HG02884 (cell line): ENCODE measurements around the gene PPFIBP2.

Experiments used
- ATAC-seq: cut with Tn5 transposase; IDR thresholded peaks from one replicate; pipeline ENCODE4 v1.9.1; 2021; ENCODE audit warnings: mild to moderate bottlenecking, moderate library complexity; ENCODE audit not compliant: unreplicated experiment

PPFIBP2 gene

DNA sequence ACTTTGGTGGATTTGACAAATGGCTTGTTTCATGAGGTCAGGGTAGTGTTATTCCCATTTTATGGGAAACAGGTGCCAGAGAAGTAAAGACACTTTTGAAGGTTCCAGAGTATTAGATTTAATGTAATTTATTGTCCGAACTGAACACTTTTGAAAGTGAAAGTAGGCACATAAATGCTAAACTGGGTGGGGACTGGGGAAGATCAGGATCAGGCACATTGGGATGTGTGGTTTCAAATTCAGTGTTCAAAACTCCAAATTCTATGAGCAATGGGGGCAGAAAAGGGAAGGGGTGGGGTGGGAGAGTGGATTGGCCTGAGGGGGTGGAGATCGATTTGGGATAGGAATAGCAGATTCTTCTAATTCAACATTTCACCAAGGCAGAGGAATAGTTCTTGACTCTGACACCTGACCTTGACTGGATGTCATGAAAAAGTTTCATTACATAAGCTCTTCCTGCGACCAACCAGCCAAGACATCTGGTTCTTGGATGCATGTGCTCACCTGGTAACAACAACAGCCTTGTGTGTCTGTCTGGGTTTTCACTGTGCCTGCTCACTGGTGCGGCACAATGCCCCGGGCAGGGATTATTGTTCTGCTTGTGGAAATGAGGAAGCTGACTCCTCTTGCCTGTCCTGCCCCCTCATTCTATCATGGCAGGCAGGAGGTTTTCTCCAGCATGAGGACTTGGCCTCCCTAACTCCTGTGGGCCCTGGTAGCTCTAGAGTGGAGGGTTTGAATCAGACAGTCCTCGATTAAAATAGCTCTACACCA is 10.8 kb downstream of the PPFIBP2 start:
- no peak for ATAC-seq

- ATAC-seq, result no peak
Observed at GRCh38 chr11:7525424-7525823, 11.6 kb downstream of the PPFIBP2 start.

GRCh38 chr11:7527029-7527428 is 13.2 kb downstream of the PPFIBP2 start:
- no peak for ATAC-seq

DNA sequence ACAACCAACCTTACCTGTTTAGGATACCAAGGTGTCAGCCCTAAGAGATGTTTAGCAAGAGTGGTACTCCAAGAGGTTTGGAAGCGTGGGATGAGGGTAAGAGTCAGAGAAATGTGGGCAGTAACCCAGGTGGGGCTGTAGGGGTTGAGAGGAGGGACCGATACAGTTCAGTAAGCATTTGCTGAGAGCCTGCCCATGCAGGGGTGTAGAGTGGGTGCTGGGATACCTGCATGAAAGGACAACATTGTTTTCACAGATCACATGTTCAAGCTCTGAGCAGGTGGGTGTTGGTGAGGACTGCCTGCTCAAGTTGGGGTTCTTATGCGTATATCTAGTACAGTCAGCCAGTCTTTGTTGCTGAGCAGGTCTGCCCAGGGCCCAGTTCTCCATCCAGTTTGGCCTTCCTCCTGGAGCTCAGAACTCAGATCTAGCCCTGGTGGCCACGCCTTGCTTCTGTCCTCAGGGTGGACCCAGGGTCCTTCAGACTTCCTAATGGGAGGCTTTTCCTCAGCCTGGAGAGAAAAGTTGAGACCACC is 14.8 kb downstream of the PPFIBP2 start:
- ATAC-seq, result no peak

DNA sequence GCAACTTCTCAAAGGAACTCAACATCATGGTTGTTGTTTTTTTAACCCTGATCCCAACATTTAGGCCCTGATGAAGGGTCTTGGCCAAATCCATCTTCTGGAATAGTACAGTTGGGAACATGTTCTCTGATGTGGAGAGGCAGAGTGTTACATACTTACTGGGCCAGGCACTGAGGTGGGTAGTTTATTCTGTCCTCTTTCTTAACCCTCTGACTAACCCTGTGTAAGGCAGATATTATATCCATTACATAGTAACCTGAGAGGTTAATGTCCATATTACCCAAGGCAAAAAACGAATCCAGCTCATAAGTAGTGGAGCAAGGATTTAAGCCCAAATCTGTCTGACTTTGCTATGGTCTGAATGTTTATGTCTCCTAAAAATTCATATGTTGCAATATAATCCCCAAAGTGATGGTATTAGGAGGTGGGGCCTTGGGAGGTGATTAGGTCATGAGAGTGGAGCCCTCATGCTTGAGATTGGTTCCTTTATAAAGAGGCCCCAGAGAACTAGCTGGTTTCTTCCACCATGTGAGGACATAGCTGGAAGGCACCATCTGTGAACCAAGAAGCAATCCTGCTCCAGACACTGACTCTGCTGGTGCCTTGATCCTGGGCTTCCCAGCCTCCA is 16.3 kb downstream of the PPFIBP2 start:
- ATAC-seq, result no peak

DNA sequence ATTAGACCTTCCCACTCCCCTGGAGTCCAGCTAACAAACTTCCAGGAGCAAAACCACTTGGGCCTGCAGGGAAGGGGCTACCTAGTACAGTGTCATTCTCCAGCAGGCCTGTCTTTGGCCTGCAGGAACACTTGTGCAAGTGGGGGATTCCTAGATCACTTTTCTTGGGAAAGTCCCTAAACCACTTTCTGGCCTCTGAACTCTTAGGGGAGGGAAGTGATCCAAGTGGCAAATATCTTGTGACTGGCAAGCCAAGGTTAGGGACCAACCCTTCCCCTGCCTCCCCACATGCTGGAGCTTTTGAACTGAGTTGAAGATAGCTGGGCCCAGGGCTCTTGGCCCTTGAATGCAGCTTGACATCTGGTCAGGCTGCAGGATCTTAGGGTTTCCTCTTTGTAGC is 17.2 kb downstream of the PPFIBP2 start:
- ATAC-seq, result no peak

DNA sequence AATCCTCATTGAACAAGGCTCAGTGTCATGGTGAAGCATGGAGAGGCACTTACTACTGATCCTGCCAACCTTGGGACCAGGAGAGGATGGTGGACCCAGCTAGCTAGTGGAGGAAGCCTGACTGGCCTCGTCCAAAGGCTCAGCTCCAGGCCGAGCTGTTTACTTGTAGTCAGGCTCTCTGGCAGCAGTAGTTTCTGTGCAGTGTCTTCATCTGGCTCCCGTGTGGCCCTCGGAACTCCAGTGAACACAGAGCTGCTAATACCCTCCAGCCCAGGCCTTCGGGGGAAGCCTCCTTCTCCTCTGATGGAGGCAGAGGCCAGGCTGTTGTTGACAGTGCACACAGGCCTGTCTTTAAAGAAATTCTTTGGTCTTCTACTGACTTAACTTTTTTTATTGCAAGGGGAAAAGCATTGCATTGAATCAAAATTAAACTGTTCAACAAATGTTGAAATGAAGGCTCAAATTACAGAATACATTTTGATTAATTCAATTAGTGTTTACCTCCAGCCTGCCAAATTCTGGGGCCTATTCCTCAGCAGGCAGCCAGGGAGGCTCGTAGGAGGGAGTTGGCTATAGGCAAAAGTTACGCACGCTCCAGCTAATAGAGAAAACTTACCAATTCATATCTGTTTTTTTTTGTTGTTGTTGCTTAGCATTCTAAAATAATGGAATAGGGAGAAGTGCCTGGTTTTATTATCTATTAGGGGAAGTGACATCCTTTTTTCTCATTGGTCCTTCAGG is 18.8 kb downstream of the PPFIBP2 start:
- ATAC-seq, result no peak

- peak; percentile 31 for ATAC-seq
Observed at GRCh38 chr11:7533199-7534041, 19.6 kb downstream of the PPFIBP2 start.

DNA sequence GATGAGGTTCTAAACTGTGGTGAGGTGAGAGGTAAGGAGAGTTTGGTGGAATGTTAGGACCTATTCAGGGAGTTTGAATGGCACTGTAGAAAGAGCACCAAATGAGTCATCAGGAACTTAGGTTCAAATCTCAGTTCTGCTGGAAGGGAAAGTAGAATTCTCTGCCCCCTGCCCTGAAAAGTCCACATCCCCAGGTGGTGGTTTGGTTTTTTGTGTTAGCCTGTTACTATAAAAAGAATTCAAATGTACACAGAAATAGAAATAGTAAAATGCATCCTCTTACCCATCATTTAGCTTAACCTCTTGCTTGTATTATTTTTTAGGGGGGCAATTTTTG is 20.2 kb downstream of the PPFIBP2 start:
- peak; percentile 58 for ATAC-seq

DNA sequence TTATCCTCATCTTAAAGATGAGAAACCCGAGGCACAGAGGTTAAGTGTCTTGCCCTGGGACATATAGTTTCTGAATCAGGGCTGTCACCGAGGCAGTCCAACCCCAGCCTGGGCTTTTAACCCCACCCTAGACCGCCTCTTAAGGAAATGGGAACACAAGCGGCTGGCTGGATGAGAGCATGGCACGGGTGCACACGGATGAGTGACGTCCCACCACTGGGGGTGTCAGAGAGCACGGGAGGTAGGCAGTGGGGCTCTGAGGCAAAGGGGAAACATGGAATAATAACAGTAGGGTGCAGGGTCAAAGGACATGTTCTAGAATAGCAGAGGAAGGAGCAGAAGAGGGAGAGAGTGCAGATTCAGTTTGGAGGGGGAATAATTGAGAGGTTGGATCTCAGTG is 22.3 kb downstream of the PPFIBP2 start:
- ATAC-seq, result no peak

DNA sequence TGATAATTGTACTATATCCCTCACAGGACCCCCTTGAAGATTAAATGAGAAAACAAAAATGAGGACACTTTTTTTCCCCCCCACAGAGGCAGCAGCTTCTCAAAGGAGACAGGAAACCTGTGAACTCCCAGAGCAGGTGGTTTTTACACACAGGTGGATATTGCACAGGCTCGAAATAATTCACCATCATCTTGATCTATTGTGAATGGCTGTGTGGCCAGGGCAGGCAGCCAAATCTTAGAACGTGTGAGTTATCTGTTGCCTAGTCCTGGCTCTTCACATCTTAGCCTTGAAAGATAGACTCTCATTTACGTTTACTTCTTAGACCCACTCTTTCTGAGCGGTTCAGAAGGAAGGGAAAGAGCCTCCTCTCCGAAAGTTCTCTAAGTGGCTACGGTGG is 23.5 kb downstream of the PPFIBP2 start:
- no peak for ATAC-seq

DNA sequence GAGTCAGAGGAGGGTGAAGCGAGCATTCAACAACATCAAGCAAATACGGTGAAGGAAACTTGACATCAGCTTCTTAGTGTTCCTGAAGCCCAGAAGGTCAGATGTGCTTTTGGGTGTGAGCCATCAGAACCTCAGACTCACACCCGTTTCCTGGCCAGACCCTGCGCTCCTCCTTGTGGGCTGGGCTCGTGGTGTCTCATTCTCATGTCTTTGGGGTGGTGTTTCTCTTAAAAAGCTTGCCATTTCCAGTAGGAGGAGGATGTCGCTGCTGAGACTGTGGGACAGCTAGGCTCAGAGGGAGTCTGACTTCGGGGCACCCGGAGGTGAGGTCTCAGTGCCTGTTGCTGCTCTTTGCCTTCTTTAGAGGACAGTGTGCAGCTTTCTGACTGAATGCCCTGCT is 24.2 kb downstream of the PPFIBP2 start:
- ATAC-seq, result no peak

- no peak for ATAC-seq
Observed at GRCh38 chr11:7538466-7539454, 25.0 kb downstream of the PPFIBP2 start.

- no peak for ATAC-seq
Observed at GRCh38 chr11:7540830-7541555, 27.2 kb downstream of the PPFIBP2 start.

DNA sequence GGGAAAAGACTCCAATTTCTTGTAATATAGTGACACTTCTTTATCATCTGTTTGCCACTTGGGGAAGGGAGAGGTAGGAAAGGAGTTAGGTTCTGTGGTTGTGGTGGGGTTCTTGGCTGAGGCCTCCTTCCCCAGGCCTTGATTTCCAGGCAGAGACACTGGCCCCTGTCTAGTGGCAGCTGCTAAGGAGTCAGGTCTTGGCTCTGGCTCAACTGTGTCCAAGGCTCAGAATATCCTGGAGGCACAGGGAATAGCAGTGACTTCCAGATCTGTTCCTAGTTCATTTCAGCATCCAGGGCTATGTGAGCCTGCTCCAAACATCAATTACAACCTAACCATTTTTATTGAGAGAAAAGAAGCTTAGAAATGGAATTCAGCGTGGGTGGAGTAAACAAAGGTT is 29.5 kb downstream of the PPFIBP2 start:
- ATAC-seq, result no peak

DNA sequence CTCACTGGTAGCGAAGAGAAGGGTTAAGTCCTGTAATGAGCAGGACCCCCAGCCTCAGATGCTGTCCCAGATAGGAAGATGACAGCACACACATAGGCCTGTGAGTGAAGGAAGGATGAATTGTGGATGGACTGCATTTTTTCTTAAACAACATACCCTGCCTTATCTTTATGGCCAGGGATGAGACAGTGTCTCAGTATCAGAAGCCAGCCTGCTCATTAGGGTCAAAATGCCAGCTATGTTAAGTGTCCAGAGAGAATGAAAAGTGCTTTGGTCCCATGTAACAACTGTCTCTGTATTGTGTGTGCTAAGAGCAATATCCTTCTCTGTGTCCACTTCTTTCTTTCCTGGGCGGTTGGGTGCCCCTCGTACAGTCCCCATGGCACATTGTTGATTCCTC is 30.2 kb downstream of the PPFIBP2 start:
- ATAC-seq, result no peak

GRCh38 chr11:7545611-7546010 is 31.8 kb downstream of the PPFIBP2 start:
- no peak for ATAC-seq

DNA sequence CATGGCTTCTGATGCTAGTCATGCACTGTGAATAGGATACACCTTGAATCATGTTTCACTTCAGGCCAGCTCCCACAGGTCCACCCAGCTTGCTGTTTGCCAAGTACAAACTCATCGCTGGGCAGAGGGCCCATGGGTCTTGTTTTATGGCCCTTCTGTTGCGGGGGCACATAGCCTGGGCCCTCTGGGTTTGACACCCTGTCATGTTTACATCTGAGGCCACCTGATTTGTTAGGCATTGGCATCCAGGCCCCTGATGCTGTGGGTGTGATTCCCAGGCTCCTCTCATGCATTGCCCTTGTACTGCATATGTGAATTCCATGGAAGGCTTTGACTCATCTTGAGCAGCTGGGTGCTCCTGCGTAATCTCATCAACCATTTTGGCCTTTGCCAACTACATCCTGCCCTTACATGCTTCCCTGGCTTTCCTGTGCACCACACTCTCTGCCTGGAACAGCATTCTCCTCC is 32.6 kb downstream of the PPFIBP2 start:
- ATAC-seq, result no peak

DNA sequence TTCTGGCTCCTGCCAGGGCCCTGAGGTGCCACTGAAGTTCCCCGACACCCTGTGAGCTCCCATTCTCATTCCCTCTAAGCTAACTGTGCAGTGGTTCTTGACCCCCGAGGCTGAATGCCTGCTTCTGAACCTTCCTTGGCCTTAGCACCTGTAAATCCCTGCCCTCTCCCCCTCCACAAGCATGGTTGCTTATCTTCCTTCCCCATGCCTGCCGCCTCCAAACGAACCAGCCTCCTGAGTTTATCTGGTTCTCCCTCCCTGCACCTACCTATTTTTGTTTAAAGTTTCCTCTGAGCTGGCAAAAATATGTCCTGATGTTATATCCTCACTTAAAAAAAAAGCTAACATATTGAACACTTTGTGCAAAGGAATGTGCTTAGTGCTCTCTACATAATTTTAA is 33.9 kb downstream of the PPFIBP2 start:
- no peak for ATAC-seq
